GM18861 (cell line): Measurements from ENCODE around the gene SEMA4C.
"Not testable (repeated sequence)": the region's sequence is repeated elsewhere in the genome, so short reads cannot be mapped to it uniquely, and the experiment has no call there.

ENCODE experiments used
- ATAC-seq: cut with Tn5 transposase; IDR thresholded peaks from one replicate; pipeline ENCODE4 v1.9.1; 2021; ENCODE audit not compliant: unreplicated experiment

Gene SEMA4C

DNA sequence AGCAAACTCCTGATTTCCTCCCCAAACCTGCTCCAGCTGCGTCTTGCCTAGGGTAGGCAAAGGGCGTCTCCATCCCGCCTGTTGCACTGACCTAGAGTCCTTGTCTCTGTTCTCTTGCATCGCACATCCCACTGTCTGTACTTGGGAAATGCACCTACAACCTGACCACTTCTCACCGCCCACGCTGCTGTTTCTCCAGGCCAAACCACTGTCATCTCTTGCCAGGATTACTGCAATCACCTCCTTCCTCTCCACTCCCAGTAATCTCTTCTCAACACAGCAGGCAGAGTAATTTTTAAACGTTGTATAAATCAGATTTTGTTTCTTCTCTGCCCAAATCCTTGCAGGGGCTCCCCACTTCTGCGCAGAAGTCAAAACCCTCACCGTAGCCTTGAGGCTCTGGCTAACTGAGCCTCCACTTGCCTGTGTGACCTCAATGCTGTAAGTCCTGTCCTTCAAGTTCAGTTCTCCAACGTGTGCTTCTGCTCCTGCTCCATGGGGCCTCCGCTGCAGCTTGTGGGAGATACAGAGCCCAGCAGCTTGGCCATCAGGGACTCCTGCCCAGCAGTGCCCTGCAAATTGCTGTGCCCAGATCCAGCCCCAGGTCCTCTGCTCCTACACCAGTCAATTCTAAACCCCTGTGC, 27.7 kb upstream of the SEMA4C start:
- ATAC-seq, result no peak

- ATAC-seq, result no peak
Measured at GRCh38 chr2:96895746-96896651, 26.1 kb upstream of the SEMA4C start.

- ATAC-seq, result no peak
Measured at GRCh38 chr2:96895032-96895745, 25.3 kb upstream of the SEMA4C start.

GRCh38 chr2:96894151-96894531, 24.3 kb upstream of the SEMA4C start:
- ATAC-seq, result no peak

DNA sequence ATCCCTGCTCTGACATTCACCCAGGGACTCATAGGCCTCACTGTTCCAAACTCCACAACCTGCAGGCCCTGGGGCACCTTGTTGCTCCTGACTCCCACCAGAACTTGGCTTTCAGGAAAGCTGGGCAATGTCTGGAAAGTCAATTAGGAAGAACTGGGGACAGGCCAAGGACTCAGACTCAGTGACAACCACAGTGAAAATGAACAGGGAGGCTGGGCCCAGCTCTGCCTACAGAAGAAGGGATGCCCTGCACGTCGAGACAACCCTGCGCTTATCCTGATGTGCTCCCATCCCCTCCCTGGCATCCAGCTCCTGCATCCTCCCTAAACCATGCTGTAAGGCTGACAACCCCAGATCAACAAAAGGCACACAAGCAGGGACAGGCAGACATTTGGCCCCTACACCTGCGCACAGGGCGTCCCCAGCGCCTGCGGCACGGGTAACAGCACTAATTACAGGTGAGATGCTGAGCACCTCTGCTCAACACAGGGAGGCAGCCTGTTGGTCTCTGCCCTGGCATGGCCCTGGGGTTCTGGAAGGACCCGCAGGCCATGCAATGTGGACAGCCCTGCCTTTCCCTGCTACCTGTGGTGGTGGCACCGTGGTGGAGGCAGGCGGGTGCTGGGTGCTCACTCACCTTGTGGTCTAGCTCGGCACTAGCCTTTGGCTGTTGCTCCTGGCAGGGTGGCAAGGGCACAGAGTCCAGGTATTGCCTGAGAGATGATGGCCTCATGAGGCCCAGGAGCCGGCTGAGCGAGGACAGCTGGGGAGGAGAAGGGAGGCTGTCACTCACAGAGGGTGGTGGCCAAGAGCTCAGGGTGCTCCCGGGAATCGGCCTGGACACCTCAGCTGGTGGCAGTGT, 23.6 kb upstream of the SEMA4C start:
- ATAC-seq, result no peak

DNA sequence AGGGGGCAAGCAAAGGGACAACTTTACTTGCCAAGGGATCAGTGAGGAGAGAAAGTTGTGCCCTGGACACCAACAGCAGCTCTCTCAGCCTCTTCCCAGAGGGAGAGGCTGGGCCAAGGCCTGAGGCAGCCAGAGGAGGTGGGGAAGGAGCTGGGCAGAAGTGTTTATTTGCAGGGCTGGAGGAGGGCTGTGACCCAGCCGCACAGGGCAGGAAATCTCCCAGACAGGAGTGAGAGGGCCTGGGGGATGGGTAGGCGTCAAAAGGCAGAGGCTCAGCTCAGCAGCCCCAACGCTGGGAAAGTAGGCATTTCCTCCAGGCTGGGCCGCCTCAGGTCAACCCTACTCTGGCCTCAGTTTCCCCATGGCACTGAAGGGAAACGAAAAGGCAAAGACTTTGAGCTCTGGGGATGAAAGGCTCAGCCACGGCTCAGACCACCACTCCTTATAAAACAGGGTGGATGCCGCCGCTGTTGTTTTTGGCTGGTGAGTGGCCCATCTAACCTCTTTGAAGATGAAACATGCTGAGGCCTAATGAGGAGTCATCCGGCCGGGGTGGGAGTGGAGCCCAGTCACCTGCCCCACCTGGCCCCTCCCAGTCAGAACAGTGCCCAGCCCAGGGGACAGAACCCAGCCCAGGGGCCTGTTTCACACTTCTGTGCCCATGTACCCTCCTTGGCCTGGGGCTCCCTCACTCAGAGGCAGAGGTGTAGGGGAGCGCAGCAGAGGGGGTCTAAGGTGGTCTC, 21.9 kb upstream of the SEMA4C start:
- ATAC-seq, result no peak

DNA sequence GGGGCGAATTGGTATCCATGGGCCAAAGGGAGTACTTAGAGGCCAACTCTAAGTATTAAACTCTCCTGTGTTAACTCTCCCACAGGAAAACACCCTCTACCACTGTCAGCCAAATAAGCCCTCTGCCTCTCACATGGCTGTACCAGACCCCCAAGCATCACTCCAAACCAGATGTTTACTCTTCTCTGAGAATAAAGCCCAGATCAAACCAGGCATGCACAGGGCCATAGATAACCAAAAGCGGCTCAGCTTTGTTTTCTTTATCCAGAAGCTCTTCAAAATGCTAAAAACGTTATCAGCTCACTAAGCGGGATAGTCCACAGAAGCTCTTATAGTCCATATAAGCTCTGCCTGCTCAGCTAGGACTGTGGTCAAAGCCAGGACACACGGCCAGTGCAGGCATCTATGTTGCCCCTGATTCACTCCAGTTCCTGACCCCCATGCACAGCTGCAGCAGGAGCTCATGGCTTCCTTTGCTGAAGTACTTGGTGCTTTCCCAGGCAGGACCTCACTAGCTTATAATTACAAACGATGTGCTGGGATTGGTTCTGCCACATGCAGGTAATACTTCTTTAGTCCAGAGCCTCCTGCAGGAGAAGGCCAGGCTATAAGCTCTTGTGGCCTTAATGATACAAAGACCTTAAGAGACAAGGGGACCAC, 21.0 kb upstream of the SEMA4C start:
- ATAC-seq, result no peak

DNA sequence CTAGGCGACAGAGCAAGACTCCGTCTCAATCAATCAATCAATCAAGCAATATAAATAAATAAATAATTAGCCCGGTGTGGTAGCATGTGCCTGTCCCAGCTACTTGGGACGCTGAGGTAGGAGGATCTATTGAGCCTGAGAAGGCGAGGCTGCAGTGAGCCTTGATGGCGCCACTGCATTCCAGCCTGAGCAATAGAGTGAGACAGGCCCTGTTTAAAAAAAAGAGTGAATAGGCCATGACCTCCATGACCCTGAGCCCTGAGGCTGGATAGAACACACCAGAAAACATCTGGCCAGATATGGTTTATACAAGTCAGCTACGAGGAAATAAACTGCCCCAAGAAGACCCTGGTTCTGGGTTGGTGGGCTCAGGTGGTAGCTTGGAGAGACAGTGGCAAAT, 20.4 kb upstream of the SEMA4C start:
- ATAC-seq, result no peak

- not testable (repeated sequence) for ATAC-seq
Measured at GRCh38 chr2:96889502-96889901, 19.6 kb upstream of the SEMA4C start.

DNA sequence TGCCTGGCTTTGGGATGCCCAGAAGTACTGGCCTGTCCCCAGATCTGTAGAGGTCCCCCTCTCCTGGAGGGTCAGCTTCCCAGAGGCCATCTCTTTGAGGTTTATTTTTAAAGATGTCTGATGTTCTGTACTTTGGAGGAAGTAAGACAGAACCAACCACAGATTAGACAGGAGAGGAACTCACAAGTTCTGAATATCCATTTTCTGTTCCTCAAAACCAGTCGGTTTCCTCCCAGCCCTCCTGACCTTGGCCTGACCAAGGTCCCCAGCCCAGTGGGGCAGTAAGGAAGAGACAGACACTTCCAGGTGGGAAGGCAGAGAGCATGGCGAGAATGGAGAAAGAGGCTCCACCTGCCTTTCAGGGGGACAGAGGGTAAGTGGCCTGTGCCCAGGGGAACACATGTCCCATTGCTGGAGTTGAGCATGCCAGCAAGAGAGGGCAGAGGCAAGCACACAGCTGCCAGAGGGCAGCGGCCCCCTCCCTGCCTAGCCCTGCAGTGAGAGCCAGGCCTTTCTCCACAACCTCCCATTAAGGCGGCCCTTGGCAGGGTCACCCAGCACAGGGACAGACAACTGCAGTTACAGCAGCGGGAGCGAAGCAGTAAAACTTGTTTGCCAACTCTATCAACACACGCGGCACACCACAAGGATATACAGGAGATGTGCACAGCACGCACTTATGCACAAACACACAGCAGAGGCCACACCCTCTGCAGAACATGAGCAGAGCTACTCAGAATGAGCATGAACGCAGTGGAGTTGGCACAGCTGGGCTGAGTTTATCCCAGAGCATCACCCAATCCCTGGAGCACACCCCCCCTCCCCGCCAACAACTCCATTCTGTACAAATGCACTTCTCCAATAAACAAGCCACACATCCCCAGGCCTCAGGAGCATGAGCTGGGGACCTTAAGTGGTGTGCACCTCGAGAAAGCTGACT, 18.5 kb upstream of the SEMA4C start:
- ATAC-seq, result no peak

GRCh38 chr2:96887493-96888012, 17.7 kb upstream of the SEMA4C start:
- ATAC-seq, result no peak

DNA sequence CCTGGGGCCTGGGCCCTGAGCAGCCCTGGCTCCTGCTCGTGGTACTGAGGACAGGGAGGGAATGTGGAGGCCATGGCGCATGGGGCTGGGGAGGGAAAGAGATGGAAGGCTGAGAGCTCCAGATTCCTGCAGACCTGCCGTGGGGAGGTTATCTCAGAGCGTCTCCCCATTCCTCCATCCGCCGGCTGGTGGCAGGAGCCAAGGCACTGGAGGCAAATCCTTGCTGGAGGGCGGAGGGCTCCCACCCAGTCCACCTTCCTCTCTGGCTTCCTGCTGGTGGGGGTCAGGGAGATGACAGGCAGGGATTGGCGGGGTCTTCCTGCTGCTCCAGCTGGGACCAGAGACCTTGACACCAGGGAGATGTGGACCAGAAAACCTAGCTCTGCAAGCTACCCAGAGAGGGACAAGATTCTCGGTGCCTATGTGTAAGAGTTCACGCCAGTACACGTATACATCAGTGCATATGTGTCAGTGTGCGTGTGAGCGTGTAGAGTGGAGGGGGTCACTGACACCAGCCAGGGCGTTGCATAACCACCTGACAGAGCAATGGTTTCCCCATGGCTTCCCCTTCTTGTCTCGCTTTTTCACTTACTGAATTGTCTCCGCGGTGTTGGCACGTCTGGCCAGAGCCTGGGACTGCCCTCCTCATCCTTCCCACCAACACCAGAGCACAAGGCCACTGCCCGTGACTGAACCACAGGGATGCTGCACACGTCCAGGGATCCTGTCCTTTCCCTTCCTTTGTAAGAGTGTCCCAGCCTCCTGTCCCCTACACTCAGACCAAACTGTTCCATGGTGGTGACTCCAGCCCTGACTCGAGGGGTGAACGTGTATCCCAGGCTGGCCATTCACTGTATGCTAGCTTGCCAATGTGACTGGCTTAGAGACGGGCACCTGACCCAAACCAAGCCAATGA, 15.8 kb upstream of the SEMA4C start:
- ATAC-seq, result no peak

DNA sequence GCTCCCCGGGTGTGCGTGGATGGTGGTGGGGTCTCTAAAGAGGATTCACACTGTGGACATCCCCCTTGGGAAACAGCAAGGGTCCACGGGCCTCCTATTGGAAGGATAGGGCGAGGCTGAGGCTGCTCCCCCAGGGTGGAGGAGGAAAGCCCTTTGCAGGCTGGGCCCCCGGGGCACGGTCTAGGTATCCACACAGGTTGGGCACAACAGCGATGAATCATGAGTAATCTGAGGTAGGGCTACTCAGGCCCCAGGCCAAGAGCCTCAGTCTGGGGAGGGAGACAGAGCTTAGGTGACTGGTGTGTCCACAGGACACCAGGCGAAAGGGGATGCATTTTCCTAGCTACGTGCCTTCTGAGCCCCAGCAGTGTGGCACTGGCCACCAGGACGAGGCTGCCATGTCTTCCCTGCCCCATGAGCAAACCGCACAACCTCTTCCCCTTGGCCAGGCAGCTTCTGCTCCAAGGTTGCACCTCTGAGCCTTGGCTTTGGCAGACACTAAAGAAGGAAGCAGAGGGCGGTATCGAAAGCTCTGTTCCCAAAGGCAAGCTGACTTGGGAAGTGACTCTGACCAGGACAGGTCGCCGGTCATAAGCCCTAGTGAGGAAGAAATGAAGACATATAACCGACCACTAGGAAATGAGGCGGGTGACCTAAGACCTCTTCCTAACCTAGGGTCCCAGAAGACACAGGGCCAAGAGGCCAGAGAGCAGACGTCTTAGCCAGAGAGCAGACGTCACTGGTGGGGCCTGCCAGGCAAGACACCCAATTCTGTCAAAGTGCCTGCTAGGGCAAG, 14.6 kb upstream of the SEMA4C start:
- ATAC-seq, result no peak

DNA sequence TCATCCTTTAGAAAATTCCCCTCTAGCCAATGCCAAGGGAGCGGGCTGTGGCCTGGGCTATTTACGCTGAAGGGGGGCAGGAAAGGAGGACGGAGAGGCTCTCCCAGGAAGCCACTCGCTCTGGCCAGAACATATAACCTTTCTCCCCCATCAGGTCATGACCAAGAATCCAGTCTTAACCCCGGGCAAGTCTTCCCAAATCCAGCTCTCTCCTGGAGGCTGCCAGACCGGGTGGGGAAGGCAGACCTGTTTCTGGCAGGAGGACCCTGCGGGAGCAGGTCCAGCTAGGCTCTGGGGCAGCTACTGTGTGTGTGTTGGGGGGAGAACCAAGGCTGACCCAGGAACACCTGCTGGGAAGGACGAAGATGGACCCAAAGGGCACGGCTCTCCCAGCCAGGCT, 13.4 kb upstream of the SEMA4C start:
- ATAC-seq, result no peak

DNA sequence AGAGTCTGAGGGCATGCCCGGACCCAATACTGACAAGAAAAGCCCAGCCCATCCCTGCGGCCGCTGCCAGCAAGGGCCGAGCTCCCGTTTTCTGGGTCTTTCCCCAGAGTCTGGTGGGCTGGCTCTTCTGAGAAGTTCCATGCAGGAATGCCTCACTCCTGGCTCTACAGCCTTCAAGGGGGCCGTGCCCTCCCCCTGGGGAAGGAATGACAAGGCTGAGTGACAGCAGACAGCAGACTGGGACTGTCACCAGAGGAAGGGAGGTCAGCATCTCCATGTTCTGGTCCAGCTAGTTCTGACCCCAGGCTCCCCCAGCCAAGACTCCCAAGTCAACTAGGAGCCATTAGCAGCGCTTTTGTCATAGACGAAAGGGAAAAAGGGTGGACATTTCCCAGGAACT, 13.0 kb upstream of the SEMA4C start:
- ATAC-seq, result no peak

GRCh38 chr2:96882230-96882629, 12.3 kb upstream of the SEMA4C start:
- ATAC-seq, result no peak
